Measurements from ENCODE around the gene TCN1. TPM values are rescaled to one million over a fixed set of nuclear protein-coding genes. Genes with fewer than 3 reads are reported as not detected.
"Not testable (repeated sequence)": the region's sequence is repeated elsewhere in the genome, so short reads cannot be mapped to it uniquely, and the experiment has no call there.

TCN1 gene
- total RNA-seq, 1 donor from 2014 or later, result 3.5 TPM

- peaks cover 3% of the 10 kb centered on the region for H3K4me1 Mint-ChIP-seq (ENCODE audit: low read depth)
- H3K27me3 Mint-ChIP-seq, result no peaks in the 10 kb centered on the region
- H3K36me3 Mint-ChIP-seq (ENCODE audit: insufficient read depth), result peaks cover 5% of the 10 kb centered on the region
- no peaks in the 10 kb centered on the region for H3K9me3 Mint-ChIP-seq (ENCODE audit: low read depth)
- no peak for DNase-seq (ENCODE audit: low spot score, unreplicated experiment)
- no peak overlapping the region for H3K27ac Mint-ChIP-seq
- TF ChIP-seq CTCF (IDR thresholded peaks at IDR 0.05; ENCODE audit: unreplicated experiment), result no peak
- no peak overlapping the region for H3K4me3 Mint-ChIP-seq (ENCODE audit: low read depth)
Observed at GRCh38 chr11:59833602-59834001, 32.7 kb downstream of the TCN1 start.

DNA sequence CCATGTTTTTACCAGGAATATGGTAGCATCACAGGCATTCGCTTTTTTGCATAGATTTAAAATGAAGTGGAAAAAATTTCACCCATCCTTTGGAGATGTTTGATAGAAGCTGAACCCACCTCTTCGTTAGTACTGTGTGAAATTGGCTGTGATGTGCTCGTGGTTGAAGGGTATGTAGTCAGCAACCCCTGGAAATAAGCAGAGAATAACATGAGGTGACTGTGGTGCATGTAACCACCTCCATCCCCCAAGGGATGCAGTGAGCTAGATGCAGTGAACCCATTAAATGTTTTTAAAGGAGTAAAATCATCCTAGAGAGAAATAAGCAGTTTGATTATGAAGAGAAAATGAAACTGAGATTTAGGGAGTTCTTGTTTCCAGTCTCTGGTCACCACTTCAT is 36.9 kb downstream of the TCN1 start:
- H3K27ac Mint-ChIP-seq, result no peak overlapping the region
- peaks cover 4% of the 10 kb centered on the region for H3K36me3 Mint-ChIP-seq (ENCODE audit: insufficient read depth)
- TF ChIP-seq CTCF (IDR thresholded peaks at IDR 0.05; ENCODE audit: unreplicated experiment), result no peak
- H3K27me3 Mint-ChIP-seq, result no peaks in the 10 kb centered on the region
- H3K4me1 Mint-ChIP-seq (ENCODE audit: low read depth), result no peaks in the 10 kb centered on the region
- no peak overlapping the region for H3K4me3 Mint-ChIP-seq (ENCODE audit: low read depth)
- peaks cover 14% of the 10 kb centered on the region for H3K9me3 Mint-ChIP-seq (ENCODE audit: low read depth)
- no peak for DNase-seq (ENCODE audit: low spot score, unreplicated experiment)

DNA sequence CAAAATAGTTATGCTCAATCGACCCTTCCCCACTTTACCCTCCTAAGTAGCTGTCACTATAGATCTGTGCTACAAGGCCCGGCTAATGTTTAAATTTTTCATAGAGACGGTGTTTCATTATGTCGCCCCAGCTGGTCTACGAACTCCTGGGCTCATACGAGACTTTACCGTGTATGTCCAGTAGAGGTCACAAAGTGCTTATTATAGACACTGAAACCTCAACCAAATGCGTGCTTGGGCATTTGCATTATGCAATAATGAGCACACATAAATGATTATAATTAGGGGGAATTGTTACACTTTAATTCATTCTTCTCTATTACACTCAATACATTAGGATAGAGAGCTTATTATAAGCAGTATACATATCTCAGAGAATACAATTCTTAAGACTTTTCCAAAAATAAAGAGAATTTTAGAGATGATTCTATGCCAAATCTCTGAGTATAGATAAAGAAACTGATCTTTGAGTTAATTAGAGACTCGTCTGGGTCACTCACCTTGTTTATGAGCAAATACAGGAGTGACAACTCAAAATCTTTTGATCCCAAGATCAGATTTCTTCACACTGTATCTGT is 43.2 kb downstream of the TCN1 start:
- Mint-ChIP-seq H3K4me1 (ENCODE audit: low read depth) (peaks cover 2% of the 10 kb centered on the region), H3K27me3 (no peaks in the 10 kb centered on the region), H3K4me3 (ENCODE audit: low read depth) (no peak overlapping the region), H3K9me3 (ENCODE audit: low read depth) (peaks cover 14% of the 10 kb centered on the region), H3K27ac (no peak overlapping the region), H3K36me3 (ENCODE audit: insufficient read depth) (peaks cover 4% of the 10 kb centered on the region)
- DNase-seq (ENCODE audit: low spot score, unreplicated experiment), result no peak
- peak; percentile 77 for TF ChIP-seq CTCF (IDR thresholded peaks at IDR 0.05; ENCODE audit: unreplicated experiment)

DNA sequence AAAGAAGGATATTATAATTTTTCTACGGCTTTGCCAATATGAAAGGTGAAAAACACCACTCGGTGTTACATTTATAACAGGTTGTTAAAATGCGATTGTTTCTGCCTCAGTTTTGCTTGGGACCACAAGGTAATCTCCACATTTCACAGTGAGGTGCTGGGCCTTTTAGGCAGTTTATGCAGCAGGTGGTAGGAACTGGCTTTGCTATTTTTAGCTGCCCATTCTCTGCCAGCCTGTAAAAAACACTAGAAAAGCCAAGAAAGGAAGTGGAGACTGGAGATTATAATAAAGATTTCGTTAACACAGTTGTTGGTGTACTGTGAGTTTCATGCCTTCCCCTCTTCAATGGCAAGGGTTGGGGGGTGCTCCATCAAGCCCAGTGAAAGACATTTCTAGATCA is 47.7 kb downstream of the TCN1 start:
- Mint-ChIP-seq H3K4me3 (ENCODE audit: low read depth) (no peak overlapping the region), H3K27me3 (no peaks in the 10 kb centered on the region), H3K4me1 (ENCODE audit: low read depth) (peaks cover 24% of the 10 kb centered on the region), H3K27ac (no peak overlapping the region), H3K36me3 (ENCODE audit: insufficient read depth) (no peaks in the 10 kb centered on the region), H3K9me3 (ENCODE audit: low read depth) (no peaks in the 10 kb centered on the region)
- no peak for TF ChIP-seq CTCF (IDR thresholded peaks at IDR 0.05; ENCODE audit: unreplicated experiment)
- no peak for DNase-seq (ENCODE audit: low spot score, unreplicated experiment)

- peaks cover 22% of the 10 kb centered on the region for H3K4me1 Mint-ChIP-seq (ENCODE audit: low read depth)
- H3K27ac Mint-ChIP-seq; H3K9me3 Mint-ChIP-seq (ENCODE audit: low read depth); H3K36me3 Mint-ChIP-seq (ENCODE audit: insufficient read depth); H3K4me3 Mint-ChIP-seq (ENCODE audit: low read depth); H3K27me3 Mint-ChIP-seq; DNase-seq (ENCODE audit: low spot score, unreplicated experiment): not testable (repeated sequence)
Observed at GRCh38 chr11:59816434-59816833, 49.9 kb downstream of the TCN1 start.

DNA sequence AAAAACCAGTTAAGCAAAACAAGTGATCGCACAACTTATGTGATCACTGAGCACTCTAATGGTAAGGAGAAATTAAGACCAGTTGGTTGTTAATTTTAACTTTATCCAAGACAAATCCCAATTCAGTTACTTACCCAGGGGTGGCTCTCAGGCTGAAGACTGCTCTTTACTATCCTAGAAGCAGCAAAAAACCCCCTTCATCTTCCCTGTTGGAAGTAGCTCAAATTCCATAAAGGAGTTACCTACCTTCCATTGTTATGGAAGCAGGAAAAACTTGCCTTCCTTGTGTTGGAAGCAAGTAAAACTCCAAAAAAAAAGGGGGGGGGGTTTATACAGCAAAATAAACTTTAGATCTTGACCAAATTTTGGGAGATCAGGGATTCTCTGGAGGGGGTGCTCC is 50.5 kb downstream of the TCN1 start:
- Mint-ChIP-seq H3K4me3 (ENCODE audit: low read depth) (no peak overlapping the region), H3K27ac (no peak overlapping the region), H3K9me3 (ENCODE audit: low read depth) (no peaks in the 10 kb centered on the region), H3K4me1 (ENCODE audit: low read depth) (peaks cover 27% of the 10 kb centered on the region), H3K27me3 (no peaks in the 10 kb centered on the region), H3K36me3 (ENCODE audit: insufficient read depth) (no peaks in the 10 kb centered on the region)
- no peak for DNase-seq (ENCODE audit: low spot score, unreplicated experiment)
- no peak for TF ChIP-seq CTCF (IDR thresholded peaks at IDR 0.05; ENCODE audit: unreplicated experiment)

All from progenitor cell of endocrine pancreas (in vitro differentiated cells).